Thoracic aorta (tissue), 2 donors: ENCODE results near the gene SGCG. TPM values are rescaled to one million over a fixed set of nuclear protein-coding genes. Genes with fewer than 3 reads are reported as not detected.

Source experiments
- ATAC-seq: fragments of 150-250 bp; one replicate; pipeline ENCODE4 v1.8.0; 2017; ENCODE audit warnings: low read depth; ENCODE audit not compliant: insufficient number of reproducible peaks, low FRiP score
- DNase-seq: peaks from one replicate; pipeline ENCODE4 v3.0.0-alpha.2; 2020; ENCODE audit warnings: low spot score
- H3K27ac ChIP-seq, 2 donors: fragments of 200-600 bp; sonication (generic); 1 replicate in 1 of 2; 2 replicates in 1 of 2; pipeline ENCODE4 v1.5.1; 2016; ENCODE audit warnings: mild to moderate bottlenecking in 2 of 2, moderate library complexity in 2 of 2
- H3K27me3 ChIP-seq: fragments of 200-600 bp; sonication (generic); replicated peaks from 2 replicates; pipeline ENCODE4 v1.6.0; 2016; ENCODE audit warnings: mild to moderate bottlenecking; ENCODE audit not compliant: insufficient read depth
- H3K36me3 ChIP-seq: fragments of 200-600 bp; sonication (generic); one replicate; pipeline ENCODE4 v1.5.1; 2016
- H3K4me1 ChIP-seq, 2 donors: fragments of 200-600 bp; sonication (generic); 1 replicate in 1 of 2; 2 replicates in 1 of 2; pipeline versions ENCODE4 v1.5.1 to v1.6.0; 2016; ENCODE audit warnings: low read depth in 2 of 2, mild to moderate bottlenecking in 1 of 2; ENCODE audit not compliant: control insufficient read depth in 1 of 2
- H3K4me3 ChIP-seq: fragments of 200-600 bp; sonication (generic); 2 replicates; pipeline ENCODE4 v1.5.1; 2016; ENCODE audit warnings: mild to moderate bottlenecking
- H3K9me3 ChIP-seq: fragments of 200-600 bp; sonication (generic); 2 replicates; pipeline ENCODE4 v1.5.1; 2016
- CTCF ChIP-seq: fragments of 200-600 bp; sonication (generic); IDR thresholded peaks from one replicate; pipeline ENCODE4 v1.5.1; 2019; ENCODE audit warnings: antibody characterized with exemption
- total RNA-seq, 2 donors: library from RNA; depleted of rRNA; stranded (reverse); fragments of >200 nt; gene quantifications; one replicate each; pipeline versions ENCODE4 v1.1.0 to v1.2.3, GENCODE V29; 2016

SGCG gene
- total RNA-seq, 2 donors from 2014 or later: 2.0 to 3.4 TPM

GRCh38 chr13:23347601-23348000 is 166.8 kb downstream of the SGCG start:
- peaks cover 11 to 29% of the 10 kb centered on the region in 2 donors for H3K4me1 ChIP-seq
- H3K27me3 ChIP-seq: no peaks in the 10 kb centered on the region
- H3K4me3 ChIP-seq: no peak overlapping the region
- ATAC-seq (no peak), DNase-seq (no peak)
- TF ChIP-seq CTCF: no peak
- H3K9me3 ChIP-seq: no peaks in the 10 kb centered on the region
- no peak overlapping the region for H3K27ac ChIP-seq
- peaks cover 7% of the 10 kb centered on the region for H3K36me3 ChIP-seq

- H3K4me3 ChIP-seq: no peak overlapping the region
- no peak for DNase-seq
- H3K27ac ChIP-seq: peak overlapping the region in 1 of 2 donors; percentile 41
- H3K27me3 ChIP-seq: no peaks in the 10 kb centered on the region
- no peak for ATAC-seq
- no peak for TF ChIP-seq CTCF
- no peaks in the 10 kb centered on the region for H3K9me3 ChIP-seq
- peaks cover 13% of the 10 kb centered on the region for H3K36me3 ChIP-seq
- H3K4me1 ChIP-seq: peaks cover 11 to 29% of the 10 kb centered on the region in 2 donors
These were observed 167.7 kb downstream of the SGCG start for GRCh38 chr13:23348262-23349127.

GRCh38 chr13:23349161-23349897 is 168.6 kb downstream of the SGCG start:
- Histone ChIP-seq H3K27me3 (no peaks in the 10 kb centered on the region), H3K9me3 (no peaks in the 10 kb centered on the region), H3K36me3 (peaks cover 14% of the 10 kb centered on the region), H3K4me1 (peaks cover 11 to 29% of the 10 kb centered on the region in 2 donors), H3K27ac (peak overlapping the region in 1 of 2 donors; percentile 41), H3K4me3 (no peak overlapping the region)
- TF ChIP-seq CTCF: no peak
- ATAC-seq (no peak), DNase-seq (no peak)

- Histone ChIP-seq H3K4me3 (no peak overlapping the region), H3K9me3 (no peaks in the 10 kb centered on the region), H3K27me3 (no peaks in the 10 kb centered on the region), H3K4me1 (peaks cover 11 to 29% of the 10 kb centered on the region in 2 donors), H3K27ac (peak overlapping the region in 1 of 2 donors; percentile 28), H3K36me3 (peaks cover 18% of the 10 kb centered on the region)
- DNase-seq (no peak), ATAC-seq (no peak)
- TF ChIP-seq CTCF: no peak
These were observed 169.2 kb downstream of the SGCG start for GRCh38 chr13:23350009-23350408.

GRCh38 chr13:23352161-23352560 is 171.4 kb downstream of the SGCG start:
- Histone ChIP-seq H3K27ac (no peak overlapping the region), H3K4me1 (peaks cover 11 to 29% of the 10 kb centered on the region in 2 donors), H3K27me3 (no peaks in the 10 kb centered on the region), H3K4me3 (no peak overlapping the region), H3K36me3 (peaks cover 29% of the 10 kb centered on the region), H3K9me3 (no peaks in the 10 kb centered on the region)
- TF ChIP-seq CTCF: no peak
- DNase-seq: no peak
- no peak for ATAC-seq
